Astrocyte (in vitro differentiated cells and primary cell): ENCODE data around the gene TRIM39. TPM values are rescaled to one million over a fixed set of nuclear protein-coding genes. Genes with fewer than 3 reads are reported as not detected.

Experiments
- DNase-seq: peaks from one replicate; pipeline ENCODE4 v3.0.0-alpha.2; 2010; ENCODE audit warnings: low read depth
- FAIRE-seq: peaks from 2 replicates; lab custom pipeline; 2011; peaks lifted over from hg19 to GRCh38; lab: Jason Lieb, UNC
- H2AFZ ChIP-seq: 2 replicates; pipeline ENCODE4 v1.6.0; 2012; ENCODE audit warnings: low read depth, low read length, inconsistent platforms
- H3K27ac ChIP-seq: 2 replicates; pipeline ENCODE4 v1.5.1; 2011; ENCODE audit warnings: low read depth, low read length, inconsistent platforms
- H3K27me3 ChIP-seq: 2 replicates; pipeline ENCODE4 v1.6.0; 2011; ENCODE audit warnings: low read length, inconsistent platforms; ENCODE audit not compliant: insufficient read depth
- H3K36me3 ChIP-seq: 2 replicates; pipeline ENCODE4 v1.5.1; 2011; ENCODE audit warnings: low read length, inconsistent platforms; ENCODE audit not compliant: insufficient read depth
- H3K4me1 ChIP-seq: 2 replicates; pipeline ENCODE4 v1.5.1; 2011; ENCODE audit warnings: low read length, inconsistent platforms; ENCODE audit not compliant: insufficient read depth
- H3K4me2 ChIP-seq: 2 replicates; pipeline ENCODE4 v1.6.0; 2012; ENCODE audit warnings: low read length, inconsistent platforms
- H3K4me3 ChIP-seq: 2 replicates; pipeline ENCODE4 v1.5.1; 2011; ENCODE audit warnings: low read depth, mild to moderate bottlenecking, low read length, inconsistent platforms; ENCODE audit not compliant: insufficient read depth
- H3K79me2 ChIP-seq: 2 replicates; pipeline ENCODE4 v1.6.0; 2012; ENCODE audit warnings: mild to moderate bottlenecking, low read length, inconsistent platforms; ENCODE audit not compliant: insufficient read depth
- H3K9ac ChIP-seq: 2 replicates; pipeline ENCODE4 v1.6.0; 2012; ENCODE audit warnings: mild to moderate bottlenecking, low read length, inconsistent platforms
- H3K9me3 ChIP-seq: 2 replicates; pipeline ENCODE4 v1.5.1; 2012; ENCODE audit warnings: low read depth, mild to moderate bottlenecking, low read length, inconsistent platforms; ENCODE audit not compliant: insufficient read depth
- H4K20me1 ChIP-seq: 2 replicates; pipeline ENCODE4 v1.6.0; 2012; ENCODE audit warnings: low read length, inconsistent platforms; ENCODE audit not compliant: insufficient read depth
- H3K27ac Mint-ChIP-seq: one replicate; pipeline ENCODE4 v1.8.0; 2021; ENCODE audit warnings: mild to moderate bottlenecking, mixed read lengths; ENCODE audit not compliant: unreplicated experiment
- H3K27me3 Mint-ChIP-seq: one replicate; pipeline ENCODE4 v1.8.0; 2021; ENCODE audit warnings: low read depth, mixed read lengths; ENCODE audit not compliant: unreplicated experiment
- H3K36me3 Mint-ChIP-seq: one replicate; pipeline ENCODE4 v1.8.0; 2021; ENCODE audit warnings: low read depth, mixed read lengths; ENCODE audit not compliant: unreplicated experiment
- H3K4me1 Mint-ChIP-seq: one replicate; pipeline ENCODE4 v1.8.0; 2021; ENCODE audit warnings: low read depth, mixed read lengths; ENCODE audit not compliant: unreplicated experiment
- H3K4me3 Mint-ChIP-seq: one replicate; pipeline ENCODE4 v1.8.0; 2021; ENCODE audit warnings: mild to moderate bottlenecking, moderate library complexity, mixed read lengths; ENCODE audit not compliant: unreplicated experiment
- H3K9me3 Mint-ChIP-seq: one replicate; pipeline ENCODE4 v1.8.0; 2021; ENCODE audit warnings: mild to moderate bottlenecking, mixed read lengths; ENCODE audit not compliant: unreplicated experiment
- CTCF ChIP-seq: IDR thresholded peaks from 2 replicates; pipeline ENCODE4 v1.5.1; 2011; ENCODE audit warnings: low read depth, mild to moderate bottlenecking, inconsistent platforms, low read length, moderate library complexity; ENCODE audit not compliant: insufficient read depth
- EZH2 ChIP-seq: IDR thresholded peaks from 2 replicates; pipeline ENCODE4 v1.6.1; 2012; ENCODE audit warnings: mild to moderate bottlenecking, low read length, inconsistent platforms; ENCODE audit not compliant: insufficient read depth
- total RNA-seq: library from RNA; stranded (reverse); gene quantifications from 2 replicates; pipeline ENCODE4 v1.2.1, GENCODE V29; 2021

Gene TRIM39
- total RNA-seq, 1 donor from 2014 or later: 20.7 TPM

GRCh38 chr6:30317913-30318589, 8.7 kb upstream of the TRIM39 start:
- Mint-ChIP-seq H3K4me1 (peaks cover 17% of the 10 kb centered on the region), H3K27me3 (no peaks in the 10 kb centered on the region), H3K27ac (no peak overlapping the region), H3K36me3 (peaks cover 12% of the 10 kb centered on the region), H3K9me3 (no peaks in the 10 kb centered on the region), H3K4me3 (no peak overlapping the region)
- H3K36me3 ChIP-seq: peaks cover 22% of the 10 kb centered on the region
- no peaks in the 10 kb centered on the region for H3K9me3 ChIP-seq
- H3K4me3 ChIP-seq: no peak overlapping the region
- no peak overlapping the region for H3K9ac ChIP-seq
- H2AFZ ChIP-seq: no peak overlapping the region
- H3K4me2 ChIP-seq: no peak overlapping the region
- DNase-seq (no peak), FAIRE-seq (no peak)
- H3K4me1 ChIP-seq: peaks cover 12% of the 10 kb centered on the region
- H4K20me1 ChIP-seq: peaks cover 94% of the 10 kb centered on the region
- H3K27me3 ChIP-seq: no peaks in the 10 kb centered on the region
- H3K79me2 ChIP-seq: peaks cover 100% of the 10 kb centered on the region
- TF ChIP-seq EZH2: no peak
- no peak overlapping the region for H3K27ac ChIP-seq

DNA sequence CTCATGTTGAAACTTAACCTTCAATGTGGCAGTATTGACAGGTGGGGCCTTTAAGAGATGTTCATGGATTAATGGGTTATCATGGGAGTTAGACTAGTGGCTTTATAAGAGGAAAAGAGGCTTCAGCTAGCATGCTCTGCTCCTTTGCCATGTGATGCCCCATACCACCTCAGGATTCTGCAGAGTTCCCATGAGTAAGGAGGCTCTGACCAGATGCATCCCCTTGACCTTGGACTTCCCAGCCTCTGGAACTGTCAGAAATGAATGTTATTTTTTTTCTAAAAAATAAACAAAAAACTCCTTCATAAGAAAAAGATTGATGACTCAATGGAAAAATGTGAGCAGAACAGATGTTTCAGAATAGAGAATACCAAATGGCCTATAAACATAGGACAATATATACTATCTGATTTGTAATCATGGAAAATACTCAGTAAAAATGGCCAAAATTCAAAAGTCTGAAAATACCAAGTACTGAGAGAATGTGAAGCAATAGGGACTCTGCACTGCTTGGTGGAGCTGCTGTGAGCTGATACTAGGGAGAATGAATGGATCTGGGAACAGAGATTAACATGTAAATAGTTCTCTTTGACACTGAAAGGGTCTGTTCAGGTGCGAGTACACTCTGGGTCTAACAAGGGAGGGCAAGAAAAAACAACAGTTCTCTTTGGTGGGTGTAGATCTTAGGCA, 7.4 kb upstream of the TRIM39 start:
- TF ChIP-seq CTCF (no peak), EZH2 (no peak)
- H3K9me3 ChIP-seq: no peaks in the 10 kb centered on the region
- Mint-ChIP-seq H3K36me3 (peaks cover 6% of the 10 kb centered on the region), H3K4me3 (no peak overlapping the region), H3K27ac (no peak overlapping the region), H3K4me1 (peaks cover 28% of the 10 kb centered on the region), H3K9me3 (no peaks in the 10 kb centered on the region), H3K27me3 (no peaks in the 10 kb centered on the region)
- H2AFZ ChIP-seq: no peak overlapping the region
- no peak overlapping the region for H3K4me3 ChIP-seq
- H3K36me3 ChIP-seq: peaks cover 13% of the 10 kb centered on the region
- H3K4me2 ChIP-seq: no peak overlapping the region
- FAIRE-seq (no peak), DNase-seq (peak; percentile 13)
- H3K4me1 ChIP-seq: peaks cover 18% of the 10 kb centered on the region
- H4K20me1 ChIP-seq: peaks cover 90% of the 10 kb centered on the region
- no peaks in the 10 kb centered on the region for H3K27me3 ChIP-seq
- H3K27ac ChIP-seq: no peak overlapping the region
- peaks cover 100% of the 10 kb centered on the region for H3K79me2 ChIP-seq
- H3K9ac ChIP-seq: no peak overlapping the region

DNA sequence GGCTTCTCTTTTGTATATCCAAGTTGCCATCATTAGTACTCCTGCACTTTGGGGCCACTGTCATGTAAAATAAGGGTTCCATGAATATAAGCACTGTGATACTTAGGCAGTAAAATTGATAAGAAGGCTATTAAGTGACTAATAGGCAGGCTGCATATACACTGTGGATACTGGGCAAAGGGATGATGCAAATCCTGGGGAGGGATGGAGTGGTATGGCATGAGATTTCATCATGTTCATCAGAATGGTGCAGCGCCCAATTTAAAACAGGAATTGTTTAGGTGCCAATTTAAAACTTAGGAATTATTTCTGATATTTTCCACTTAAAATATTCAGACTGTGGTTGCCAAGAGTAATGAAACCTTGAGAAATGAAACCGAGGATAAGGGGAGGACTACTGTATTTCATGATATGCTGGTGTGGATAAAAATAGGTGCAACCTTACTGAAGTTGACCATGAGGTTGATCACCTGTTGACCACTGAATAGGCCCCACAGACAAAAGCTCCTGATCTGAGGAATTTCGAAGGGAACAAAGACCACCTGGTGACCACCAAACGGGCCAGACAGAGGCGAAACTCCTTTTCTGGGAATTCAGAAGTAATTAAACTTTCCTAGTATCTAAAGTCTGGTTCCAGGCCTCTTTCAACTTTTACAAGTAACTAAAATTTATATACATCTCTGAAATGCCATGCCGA, 4.9 kb upstream of the TRIM39 start:
- no peaks in the 10 kb centered on the region for H3K9me3 ChIP-seq
- Mint-ChIP-seq H3K4me1 (peaks cover 34% of the 10 kb centered on the region), H3K27ac (peak overlapping the region; percentile 91), H3K27me3 (no peaks in the 10 kb centered on the region), H3K4me3 (peak overlapping the region; percentile 68), H3K36me3 (peaks cover 6% of the 10 kb centered on the region), H3K9me3 (no peaks in the 10 kb centered on the region)
- H4K20me1 ChIP-seq: peaks cover 81% of the 10 kb centered on the region
- no peak overlapping the region for H3K9ac ChIP-seq
- peaks cover 94% of the 10 kb centered on the region for H3K79me2 ChIP-seq
- H3K4me3 ChIP-seq: peak overlapping the region; percentile 8
- FAIRE-seq: no peak
- TF ChIP-seq CTCF: no peak
- no peak for TF ChIP-seq EZH2
- peaks cover 4% of the 10 kb centered on the region for H3K36me3 ChIP-seq
- no peaks in the 10 kb centered on the region for H3K27me3 ChIP-seq
- H2AFZ ChIP-seq: no peak overlapping the region
- peak overlapping the region; percentile 80 for H3K4me2 ChIP-seq
- H3K27ac ChIP-seq: peak overlapping the region; percentile 56
- H3K4me1 ChIP-seq: peaks cover 28% of the 10 kb centered on the region
- DNase-seq: no peak
